Activated naive CD4-positive, alpha-beta T cell treated with anti-CD3 and anti-CD28 coated beads, Interleukin-2, amount 50 U/mL, for 72 hours (primary cell): Measurements from ENCODE around the gene LAMC1. TPM values are rescaled to one million over a fixed set of nuclear protein-coding genes. Genes with fewer than 3 reads are reported as not detected.
A peak's percentile ranks its signal among the peaks of the same experiment; 100 is the strongest.

Source experiments
- ATAC-seq, 2 donors: fragments of 150-1000 bp; cut with Tn5 transposase; 2 replicates each; pipeline ENCODE4 v1.10.0; 2021; ENCODE audit warnings: mild to moderate bottlenecking in 2 of 2, moderate library complexity in 2 of 2
- DNase-seq, 2 donors: peaks; one replicate each; pipeline ENCODE4 v3.0.0; 2021 to 2022; ENCODE audit warnings: low spot score in 2 of 2
- H3K27ac Mint-ChIP-seq, 2 donors: one replicate each; pipeline ENCODE4 v1.8.0; 2022; ENCODE audit warnings: mild to moderate bottlenecking in 2 of 2, mixed read lengths in 2 of 2
- H3K36me3 Mint-ChIP-seq, 2 donors: one replicate each; pipeline ENCODE4 v1.8.0; 2022; ENCODE audit warnings: mixed read lengths in 2 of 2
- H3K9me3 Mint-ChIP-seq, 2 donors: one replicate each; pipeline ENCODE4 v1.8.0; 2022; ENCODE audit warnings: mixed read lengths in 2 of 2
- total RNA-seq, 2 donors: library from RNA; stranded (reverse); gene quantifications; one replicate each; pipeline ENCODE4 v1.2.3, GENCODE V29; 2022

LAMC1 gene
- total RNA-seq, 2 donors from 2014 or later, result not detected

DNA sequence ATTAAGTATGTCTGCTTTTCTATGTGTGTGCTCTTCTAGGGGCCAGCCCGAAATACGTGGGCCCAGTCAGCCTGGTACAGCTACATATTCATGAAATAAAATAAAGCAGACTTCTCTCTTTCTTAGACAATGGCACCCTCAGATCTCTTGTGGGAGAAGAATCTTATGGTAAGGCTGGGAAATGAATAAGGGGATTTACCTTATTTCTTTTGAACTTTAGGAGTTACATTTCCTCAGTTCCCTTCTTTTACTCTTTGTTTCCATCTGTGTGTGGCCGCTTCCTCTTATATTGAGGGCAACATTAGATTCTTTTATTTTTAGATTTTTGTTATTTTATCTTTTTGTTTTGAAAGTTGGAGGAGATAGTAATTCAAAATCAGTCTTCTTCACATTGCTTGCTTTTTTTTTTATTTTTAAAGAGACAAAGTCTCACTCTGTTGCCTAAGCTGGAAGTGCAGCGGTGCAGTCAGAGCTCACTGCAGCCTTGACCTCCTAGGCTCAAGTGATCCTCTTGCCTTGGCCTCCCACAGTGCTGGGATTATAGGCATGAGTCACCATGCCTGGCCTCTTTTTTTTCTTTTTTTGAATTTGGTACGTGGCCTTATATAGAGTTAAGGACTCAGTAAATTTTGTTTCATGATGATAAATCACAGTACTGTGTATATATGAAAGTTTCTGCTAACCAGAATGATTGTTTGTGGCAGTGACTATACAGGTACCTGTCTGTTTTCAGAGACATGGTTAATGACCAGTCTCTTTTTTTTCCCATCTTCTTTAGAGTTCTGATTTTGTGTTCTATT is 9.1 kb downstream of the LAMC1 start:
- ATAC-seq (peak; percentile 86 to 94), DNase-seq (no peak)
- H3K27ac Mint-ChIP-seq, result no peak overlapping the region
- no peaks in the 10 kb centered on the region for H3K9me3 Mint-ChIP-seq
- peaks cover 0 to 10% of the 10 kb centered on the region in 2 donors for H3K36me3 Mint-ChIP-seq

DNA sequence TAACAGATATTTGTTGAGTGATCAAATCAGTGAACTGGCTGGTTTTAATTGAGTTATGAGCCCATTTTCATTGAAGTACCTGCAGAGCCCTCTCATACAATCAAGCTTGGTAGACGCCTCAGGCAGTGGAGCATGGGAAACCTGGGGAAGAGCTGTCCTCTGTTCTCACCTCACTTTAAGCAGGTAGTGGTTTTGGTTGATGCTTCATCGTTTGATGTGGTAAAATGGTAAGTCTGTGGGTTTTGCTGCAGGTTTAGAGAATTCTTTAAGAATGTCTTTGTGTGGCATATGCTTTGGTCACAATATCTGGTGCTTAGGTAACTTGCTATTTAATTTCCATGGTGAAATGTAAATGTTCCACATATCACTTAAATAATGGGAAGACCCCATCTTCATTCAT is 10.0 kb downstream of the LAMC1 start:
- Mint-ChIP-seq H3K9me3 (no peaks in the 10 kb centered on the region), H3K36me3 (peaks cover 0 to 10% of the 10 kb centered on the region in 2 donors), H3K27ac (peak overlapping the region; percentile 72 to 86)
- DNase-seq, result peak in 1 of 2 donors; percentile 51
- ATAC-seq, result peak; percentile 76 to 78

DNA sequence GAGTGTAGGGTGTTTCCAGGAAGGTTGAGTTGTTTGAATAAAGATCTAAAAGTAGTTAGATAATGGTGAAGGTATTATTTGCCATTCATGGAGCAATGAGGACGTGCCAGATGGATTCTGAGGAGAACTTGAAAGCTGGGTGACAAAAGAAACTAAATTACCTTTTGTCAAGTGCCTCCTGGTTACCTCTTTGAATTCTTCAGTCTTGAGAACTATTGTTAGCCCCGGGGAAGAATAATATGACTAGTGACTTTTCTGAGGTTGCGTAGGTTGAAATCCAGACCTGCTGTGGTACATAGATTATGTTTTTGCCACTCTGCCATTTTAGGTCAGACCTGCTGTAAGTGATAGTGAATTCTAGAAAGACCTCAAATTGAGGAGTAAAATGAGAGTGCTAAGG is 11.5 kb downstream of the LAMC1 start:
- no peak for ATAC-seq
- Mint-ChIP-seq H3K27ac (no peak overlapping the region), H3K36me3 (peaks cover 0 to 2% of the 10 kb centered on the region in 2 donors), H3K9me3 (no peaks in the 10 kb centered on the region)
- no peak for DNase-seq

DNA sequence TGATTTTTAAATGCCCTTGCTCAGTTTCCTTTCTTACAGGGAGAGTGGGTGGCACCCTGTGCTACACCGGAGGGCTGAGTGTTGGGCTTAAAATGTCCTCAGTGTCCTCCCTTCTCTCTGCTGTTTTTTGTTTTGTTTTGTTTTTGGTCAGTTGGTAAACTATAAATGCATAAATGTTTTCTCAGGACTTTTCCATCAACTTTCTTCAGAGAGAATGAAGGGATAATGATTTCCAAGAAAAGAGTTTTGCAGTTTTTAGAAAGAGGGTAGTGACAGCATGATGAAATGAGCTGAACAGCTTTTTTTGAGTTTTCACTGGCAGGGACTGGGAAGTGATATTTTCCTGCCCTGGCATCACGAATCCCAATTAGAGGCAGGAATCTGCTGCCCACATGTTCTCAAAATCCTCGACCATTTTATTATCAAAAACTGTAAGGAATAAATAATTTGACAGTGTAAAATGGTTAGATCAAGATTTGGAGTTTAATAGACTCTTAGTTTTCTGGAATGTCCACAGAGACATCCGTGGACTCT is 15.2 kb downstream of the LAMC1 start:
- no peak for DNase-seq
- peaks cover 0 to 7% of the 10 kb centered on the region in 2 donors for H3K36me3 Mint-ChIP-seq
- no peaks in the 10 kb centered on the region for H3K9me3 Mint-ChIP-seq
- H3K27ac Mint-ChIP-seq, result no peak overlapping the region
- no peak for ATAC-seq

DNA sequence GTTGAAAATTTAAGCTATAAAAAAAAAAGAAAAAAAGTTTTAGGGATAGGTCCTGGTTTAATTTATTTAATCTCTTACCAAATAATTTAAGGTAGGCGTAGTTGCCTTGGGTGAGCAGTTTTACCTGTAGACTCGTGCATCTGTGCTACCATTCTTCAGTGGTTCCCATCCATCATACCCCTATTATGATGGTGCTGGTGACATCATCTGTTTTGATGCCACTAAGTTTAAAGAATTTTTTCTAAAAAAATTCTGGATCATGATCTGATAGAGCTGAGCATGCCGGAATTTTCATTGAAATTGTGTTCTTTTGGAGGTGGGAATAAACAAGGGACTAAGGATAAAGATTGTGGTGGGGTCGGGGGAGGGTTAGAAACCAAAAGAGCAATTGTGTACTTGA is 15.7 kb downstream of the LAMC1 start:
- no peaks in the 10 kb centered on the region for H3K9me3 Mint-ChIP-seq
- DNase-seq (no peak), ATAC-seq (no peak)
- H3K36me3 Mint-ChIP-seq, result peaks cover 0 to 7% of the 10 kb centered on the region in 2 donors
- H3K27ac Mint-ChIP-seq, result no peak overlapping the region

DNA sequence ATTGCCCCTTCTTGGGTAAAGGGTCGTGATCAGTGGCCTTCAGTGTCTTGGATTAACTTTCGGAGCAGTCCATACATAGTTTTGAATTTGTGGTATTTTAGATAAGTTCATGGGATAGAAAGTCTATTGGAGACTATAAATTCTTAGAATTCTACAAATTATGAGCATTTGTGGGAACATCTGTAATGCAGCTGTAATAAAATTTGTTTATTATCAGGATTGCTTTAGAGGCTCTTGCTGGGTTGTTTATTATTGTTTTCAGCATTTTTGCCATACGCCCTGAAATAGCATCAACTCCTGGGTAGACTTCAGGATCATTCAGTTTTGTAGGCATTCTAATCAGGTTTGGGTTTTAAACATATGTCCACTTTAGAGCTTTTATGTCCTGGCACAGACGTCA is 16.1 kb downstream of the LAMC1 start:
- no peak overlapping the region for H3K27ac Mint-ChIP-seq
- no peaks in the 10 kb centered on the region for H3K9me3 Mint-ChIP-seq
- peaks cover 0 to 7% of the 10 kb centered on the region in 2 donors for H3K36me3 Mint-ChIP-seq
- ATAC-seq (no peak), DNase-seq (no peak)

DNA sequence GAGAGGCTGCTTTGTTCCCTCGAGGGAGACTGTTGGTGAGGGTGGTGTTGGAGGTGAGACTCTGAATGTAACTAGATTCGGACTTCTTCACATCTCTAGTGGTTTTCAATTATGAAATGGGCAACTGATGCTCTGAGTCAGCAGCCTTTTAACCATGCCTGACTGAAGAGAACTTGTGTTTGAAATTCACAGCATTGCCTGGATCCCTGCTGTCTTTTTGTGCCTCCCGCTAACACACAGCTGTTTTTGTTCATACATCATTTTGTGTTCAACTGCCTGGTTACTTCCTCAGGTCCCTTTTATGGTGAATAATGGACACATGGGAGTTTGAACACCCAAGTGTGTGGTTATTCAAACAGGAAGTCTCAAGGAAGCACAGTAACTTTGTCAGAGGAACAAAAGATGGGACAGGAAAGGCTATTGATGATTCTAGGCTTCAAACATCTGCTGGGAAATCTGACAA is 16.8 kb downstream of the LAMC1 start:
- no peaks in the 10 kb centered on the region for H3K9me3 Mint-ChIP-seq
- DNase-seq, result no peak
- no peak for ATAC-seq
- H3K27ac Mint-ChIP-seq, result no peak overlapping the region
- H3K36me3 Mint-ChIP-seq, result peaks cover 0 to 7% of the 10 kb centered on the region in 2 donors

DNA sequence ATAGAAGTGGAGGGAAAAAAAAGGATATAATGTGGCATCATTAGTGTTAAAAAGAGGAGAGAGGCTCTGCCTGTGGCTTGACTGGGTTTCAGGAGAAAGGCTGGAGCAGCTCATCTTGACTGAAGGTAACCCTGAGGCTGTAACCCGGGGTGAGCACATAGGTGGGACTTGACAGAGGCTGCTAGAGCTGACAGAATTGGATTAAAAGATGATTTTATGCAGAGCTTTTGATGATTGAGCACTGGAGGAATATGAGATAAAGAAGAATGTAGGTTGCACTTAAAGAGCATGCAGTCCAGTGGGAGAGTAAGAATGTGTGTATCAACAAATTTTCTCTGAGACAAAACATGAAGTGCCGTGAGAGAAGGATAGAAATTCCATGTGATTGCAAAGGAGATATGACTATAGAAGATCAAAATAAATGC is 17.3 kb downstream of the LAMC1 start:
- DNase-seq (no peak), ATAC-seq (no peak)
- H3K9me3 Mint-ChIP-seq, result no peaks in the 10 kb centered on the region
- H3K27ac Mint-ChIP-seq, result no peak overlapping the region
- peaks cover 0 to 7% of the 10 kb centered on the region in 2 donors for H3K36me3 Mint-ChIP-seq

DNA sequence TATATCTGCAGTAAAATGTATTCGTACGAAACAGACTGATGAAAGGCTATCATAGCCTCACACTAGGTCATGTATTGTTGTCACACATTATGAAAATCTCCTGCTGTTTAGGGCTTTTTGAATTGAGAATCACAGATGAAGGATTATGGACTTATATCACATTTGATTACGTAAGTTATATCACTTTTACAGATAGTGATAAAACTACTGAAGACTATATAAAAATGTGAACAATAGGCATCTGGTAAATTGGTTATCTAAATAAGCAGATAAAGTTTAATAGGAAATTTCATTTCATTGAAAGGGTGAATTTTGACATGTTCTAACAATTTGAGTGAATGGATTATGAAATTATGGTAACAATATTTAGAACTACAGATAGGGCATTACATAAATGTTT is 20.0 kb downstream of the LAMC1 start:
- ATAC-seq (no peak), DNase-seq (no peak)
- H3K27ac Mint-ChIP-seq, result no peak overlapping the region
- H3K36me3 Mint-ChIP-seq, result peaks cover 0 to 7% of the 10 kb centered on the region in 2 donors
- no peaks in the 10 kb centered on the region for H3K9me3 Mint-ChIP-seq

DNA sequence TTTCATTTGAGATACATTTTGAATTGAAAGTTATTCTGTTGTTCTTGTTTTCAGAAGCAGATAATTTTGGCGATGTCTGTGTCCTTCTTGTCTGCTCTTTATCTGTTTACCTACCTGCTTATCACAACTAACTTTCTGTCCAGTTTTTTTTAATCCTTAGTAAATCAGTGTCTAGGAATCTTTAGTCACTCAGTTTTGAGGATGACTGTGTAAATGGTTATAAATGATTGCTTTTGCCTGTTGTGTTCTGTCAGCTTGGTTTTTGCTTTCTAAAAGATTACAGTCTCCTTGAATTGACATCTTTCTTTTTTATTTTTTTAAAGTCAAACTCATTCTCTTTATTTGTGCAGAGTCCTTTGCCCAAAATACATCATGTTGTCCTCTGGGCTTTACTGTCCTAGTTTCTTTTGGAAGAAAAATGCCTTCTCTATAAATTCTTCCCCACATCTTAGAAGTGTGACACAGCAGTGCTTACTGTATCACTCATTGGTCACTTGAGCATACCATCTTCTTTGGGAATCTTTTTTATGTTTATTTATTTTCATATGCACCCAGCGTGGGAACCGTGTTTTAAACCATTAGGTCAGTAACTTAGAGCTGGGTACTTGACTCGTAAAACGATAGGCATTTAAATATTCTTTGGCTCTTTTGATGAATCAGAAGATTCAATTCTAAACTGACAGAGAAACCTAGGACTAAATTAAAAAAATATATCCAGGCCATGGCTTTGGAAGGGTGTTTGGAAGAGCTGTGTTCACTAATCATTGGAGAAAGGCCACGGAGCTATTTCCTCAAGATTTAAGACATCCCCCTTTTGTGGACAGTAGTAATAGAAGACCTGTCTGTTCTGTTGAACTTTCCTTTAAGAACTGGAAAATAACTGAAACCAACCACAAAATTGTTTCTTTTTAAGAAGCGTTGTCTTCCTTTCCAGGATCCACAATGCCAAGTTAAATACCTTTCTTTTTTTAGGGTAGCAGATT is 20.9 kb downstream of the LAMC1 start:
- ATAC-seq (no peak), DNase-seq (no peak)
- peaks cover 0 to 7% of the 10 kb centered on the region in 2 donors for H3K36me3 Mint-ChIP-seq
- H3K27ac Mint-ChIP-seq, result peak overlapping the region in 1 of 2 donors; percentile 44
- H3K9me3 Mint-ChIP-seq, result no peaks in the 10 kb centered on the region

DNA sequence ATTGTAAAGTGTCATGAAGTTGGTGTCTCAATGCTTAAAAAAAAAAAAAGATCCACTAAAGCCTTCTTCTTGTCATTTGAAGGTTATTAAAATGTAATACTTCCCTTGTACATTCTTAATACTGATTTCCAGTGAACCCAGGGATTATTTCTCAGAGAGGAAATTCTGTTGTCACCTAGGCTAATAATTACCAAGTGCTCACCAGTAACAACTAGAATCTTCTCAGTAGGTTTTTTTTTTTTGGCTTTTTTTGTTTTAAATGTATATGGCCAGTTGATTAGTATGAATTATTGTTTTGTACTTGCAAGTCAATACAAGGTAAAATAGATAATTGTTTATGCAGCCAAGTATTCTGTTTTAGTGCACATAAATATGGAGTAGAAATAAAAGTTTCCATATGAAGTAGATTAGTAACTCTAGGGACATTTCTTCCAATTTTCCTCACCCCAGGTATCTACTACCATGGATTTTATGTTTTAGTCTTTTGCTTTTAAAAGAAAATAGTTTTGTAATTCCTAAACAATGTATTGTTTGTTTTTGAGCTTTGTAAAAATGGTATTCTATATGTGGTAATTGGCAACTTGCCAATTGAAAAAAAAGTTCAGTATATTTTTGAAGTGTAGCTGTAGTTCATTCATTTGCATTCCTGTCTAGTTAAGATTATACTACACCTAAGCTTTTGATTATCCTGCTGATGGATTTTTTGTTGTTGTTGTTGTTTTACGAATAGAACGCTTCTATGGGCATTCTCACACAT is 21.9 kb downstream of the LAMC1 start:
- Mint-ChIP-seq H3K27ac (no peak overlapping the region), H3K9me3 (no peaks in the 10 kb centered on the region), H3K36me3 (peaks cover 0 to 3% of the 10 kb centered on the region in 2 donors)
- DNase-seq (no peak), ATAC-seq (no peak)

DNA sequence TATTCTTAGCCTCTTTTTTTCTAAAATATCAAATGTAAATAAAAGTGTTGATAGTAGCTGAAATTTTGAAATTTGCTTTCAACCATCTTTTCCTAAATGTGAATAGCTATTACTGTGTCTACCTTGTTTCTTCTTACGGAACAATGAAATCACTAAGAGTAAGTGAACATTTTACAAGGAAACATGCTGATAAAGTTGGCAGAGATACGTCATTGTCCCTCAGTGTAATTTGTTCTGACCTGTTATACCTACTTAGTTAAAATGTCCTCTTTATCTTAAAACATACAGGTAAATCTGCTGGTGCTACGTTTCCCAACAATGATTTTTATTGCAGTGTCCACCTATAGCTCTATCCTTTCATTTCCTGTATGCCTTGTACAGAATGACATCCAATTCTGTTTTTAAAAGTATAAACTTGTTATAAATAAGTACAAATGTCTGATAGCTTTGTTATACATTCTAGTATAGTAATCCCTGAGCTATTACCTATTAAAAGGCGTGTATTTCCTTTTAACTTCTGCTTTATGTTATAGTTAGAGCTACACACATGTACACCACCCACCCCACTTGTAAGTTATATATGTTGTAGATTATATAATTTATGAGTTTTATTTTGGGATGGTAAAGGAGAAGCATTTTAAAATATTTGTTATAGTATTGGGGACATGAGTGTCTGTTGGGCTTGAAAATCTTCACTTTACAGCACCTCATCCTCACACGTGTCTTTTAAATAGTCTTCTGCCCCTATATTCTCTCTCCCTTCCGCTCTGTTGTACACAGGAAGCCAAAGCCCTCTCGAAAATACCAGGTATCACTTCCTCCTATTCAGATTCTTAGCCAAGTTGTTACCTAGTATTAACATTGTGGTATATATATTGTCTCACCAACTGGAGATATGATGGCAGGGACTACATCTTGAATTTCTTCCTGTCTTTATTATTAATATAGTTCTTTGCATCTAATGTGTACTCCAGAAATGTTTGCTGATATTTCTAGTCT is 25.2 kb downstream of the LAMC1 start:
- no peak for ATAC-seq
- H3K36me3 Mint-ChIP-seq, result peaks cover 0 to 5% of the 10 kb centered on the region in 2 donors
- H3K27ac Mint-ChIP-seq, result no peak overlapping the region
- no peak for DNase-seq
- H3K9me3 Mint-ChIP-seq, result no peaks in the 10 kb centered on the region

DNA sequence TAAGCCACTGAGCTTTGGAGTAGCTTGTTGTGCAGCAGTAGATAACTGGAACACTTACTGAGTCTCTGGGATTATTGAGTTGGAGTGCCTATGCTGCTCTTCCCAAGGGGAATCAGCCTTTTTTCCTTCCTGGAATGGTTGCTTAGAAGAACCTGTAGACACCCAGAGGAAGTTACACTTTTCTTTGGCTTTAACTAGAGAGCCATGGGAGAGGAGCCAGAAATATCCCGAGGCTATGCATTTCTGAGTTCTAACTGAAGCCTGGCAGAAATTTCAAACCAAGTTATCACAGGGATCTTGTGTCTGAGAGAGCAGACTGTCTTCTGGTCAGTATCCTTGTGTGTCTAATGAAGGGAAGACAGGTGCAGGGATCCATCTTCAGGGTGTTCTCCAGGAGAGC is 28.3 kb downstream of the LAMC1 start:
- H3K36me3 Mint-ChIP-seq, result peaks cover 0 to 5% of the 10 kb centered on the region in 2 donors
- no peaks in the 10 kb centered on the region for H3K9me3 Mint-ChIP-seq
- H3K27ac Mint-ChIP-seq, result no peak overlapping the region

DNA sequence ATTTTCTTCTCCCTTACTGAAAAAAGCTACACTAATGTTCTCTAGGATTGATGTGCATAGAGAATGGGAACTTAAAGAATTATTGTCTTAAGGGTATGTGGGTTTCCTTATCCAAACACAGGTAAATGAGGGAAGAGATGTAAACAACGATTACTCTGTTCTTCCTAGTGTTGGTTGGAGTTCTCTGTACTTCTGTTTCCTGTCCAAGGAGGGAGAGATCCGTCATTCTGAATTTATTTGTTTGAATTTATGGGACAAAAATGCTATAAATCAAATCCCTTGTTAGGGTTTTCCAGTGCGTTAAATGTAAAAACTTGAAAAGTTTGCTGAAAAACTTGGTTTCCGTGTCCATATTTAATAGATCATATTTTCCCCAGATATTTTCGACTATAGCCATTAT is 29.6 kb downstream of the LAMC1 start:
- DNase-seq, result no peak
- peaks cover 0 to 5% of the 10 kb centered on the region in 2 donors for H3K36me3 Mint-ChIP-seq
- H3K9me3 Mint-ChIP-seq, result no peaks in the 10 kb centered on the region
- ATAC-seq, result no peak
- H3K27ac Mint-ChIP-seq, result no peak overlapping the region

More for the DNA sequence above, 28.3 kb downstream of the LAMC1 start:
- ATAC-seq, result no peak
- no peak for DNase-seq

DNA sequence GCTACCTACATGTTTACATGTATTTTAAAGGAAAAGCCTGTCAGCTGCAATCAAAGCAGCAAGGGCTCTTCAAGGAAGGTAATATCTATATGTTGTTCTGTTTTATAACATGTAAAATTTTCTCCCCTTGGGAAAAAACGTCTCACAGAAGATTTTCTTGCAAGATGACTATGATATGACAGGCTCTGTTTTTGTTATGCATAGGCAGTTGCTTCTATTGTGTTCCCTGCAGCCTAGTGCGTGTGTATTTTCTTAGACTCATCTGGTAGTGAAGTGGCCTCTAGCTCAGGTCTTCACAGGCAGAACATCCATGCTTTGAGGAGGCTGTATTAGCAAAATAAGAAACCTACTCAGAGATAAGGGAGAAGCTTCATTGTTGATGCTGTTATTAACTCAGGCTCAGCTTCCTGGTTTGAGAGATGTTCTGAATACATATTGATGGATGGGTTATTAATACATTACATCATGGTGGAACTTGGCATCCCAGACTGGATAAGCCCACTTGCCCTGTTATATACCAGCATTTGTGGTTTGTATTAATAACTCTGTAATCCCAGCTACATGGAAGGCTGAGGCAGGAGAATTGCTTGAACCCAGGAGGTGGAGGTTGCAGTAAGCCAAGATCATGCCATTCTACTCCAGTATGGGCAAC is 35.8 kb downstream of the LAMC1 start:
- Mint-ChIP-seq H3K36me3 (no peaks in the 10 kb centered on the region), H3K27ac (no peak overlapping the region), H3K9me3 (no peaks in the 10 kb centered on the region)
- no peak for DNase-seq
- no peak for ATAC-seq
